ENCODE measurements around the gene FMO1. TPM values are rescaled to one million over a fixed set of nuclear protein-coding genes. Genes with fewer than 3 reads are reported as not detected.
A peak's percentile ranks its signal among the peaks of the same experiment; 100 is the strongest.

The FMO1 gene
- total RNA-seq, 2 donors from 2014 or later: 0.28 TPM; not detected in 1

DNA sequence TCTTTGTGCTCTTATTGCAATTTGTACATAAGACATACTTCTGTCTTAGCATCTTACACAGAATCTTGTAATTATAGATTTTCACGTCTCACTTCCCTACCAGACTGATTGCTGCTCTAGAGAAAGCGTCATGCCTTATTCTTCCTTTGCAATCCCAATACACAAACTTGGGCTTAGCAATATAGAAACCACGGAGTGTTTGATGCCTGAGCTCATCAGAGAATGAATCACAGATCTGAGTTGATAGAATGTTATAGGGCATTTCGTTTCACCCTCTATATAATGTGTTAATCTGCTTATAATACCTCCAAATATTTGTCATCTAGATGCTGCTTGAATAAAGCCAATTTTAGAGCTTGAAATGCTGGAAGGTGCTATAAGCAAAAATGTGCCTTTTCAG, 6.6 kb downstream of the FMO1 start:
- 75% methylated on average over 4 of the region's 4 CpGs for WGBS

GRCh38 chr1:171256940-171257606, 8.8 kb downstream of the FMO1 start:
- 41% methylated on average over 8 of the region's 8 CpGs for WGBS
- H3K27ac ChIP-seq: no peak overlapping the region
- TF ChIP-seq POLR2A (IDR thresholded peaks at IDR 0.05) (no peak), POLR2AphosphoS5 (IDR thresholded peaks at IDR 0.05) (no peak)
- TF ChIP-seq, protein P1, sequence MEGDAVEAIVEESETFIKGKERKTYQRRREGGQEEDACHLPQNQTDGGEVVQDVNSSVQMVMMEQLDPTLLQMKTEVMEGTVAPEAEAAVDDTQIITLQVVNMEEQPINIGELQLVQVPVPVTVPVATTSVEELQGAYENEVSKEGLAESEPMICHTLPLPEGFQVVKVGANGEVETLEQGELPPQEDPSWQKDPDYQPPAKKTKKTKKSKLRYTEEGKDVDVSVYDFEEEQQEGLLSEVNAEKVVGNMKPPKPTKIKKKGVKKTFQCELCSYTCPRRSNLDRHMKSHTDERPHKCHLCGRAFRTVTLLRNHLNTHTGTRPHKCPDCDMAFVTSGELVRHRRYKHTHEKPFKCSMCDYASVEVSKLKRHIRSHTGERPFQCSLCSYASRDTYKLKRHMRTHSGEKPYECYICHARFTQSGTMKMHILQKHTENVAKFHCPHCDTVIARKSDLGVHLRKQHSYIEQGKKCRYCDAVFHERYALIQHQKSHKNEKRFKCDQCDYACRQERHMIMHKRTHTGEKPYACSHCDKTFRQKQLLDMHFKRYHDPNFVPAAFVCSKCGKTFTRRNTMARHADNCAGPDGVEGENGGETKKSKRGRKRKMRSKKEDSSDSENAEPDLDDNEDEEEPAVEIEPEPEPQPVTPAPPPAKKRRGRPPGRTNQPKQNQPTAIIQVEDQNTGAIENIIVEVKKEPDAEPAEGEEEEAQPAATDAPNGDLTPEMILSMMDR (IDR thresholded peaks at IDR 0.05): no peak
- H3K9me3 ChIP-seq: no peaks in the 10 kb centered on the region
- DNase-seq (ENCODE audit: low spot score): peak; percentile 29
- intact Hi-C loops (cut with DNase I): no loop called here
- no peaks in the 10 kb centered on the region for H3K4me1 ChIP-seq (replicated peaks)
- no peaks in the 10 kb centered on the region for H3K27me3 ChIP-seq (replicated peaks; ENCODE audit: insufficient read depth)
- no peaks in the 10 kb centered on the region for H3K36me3 ChIP-seq
- no peak overlapping the region for H3K4me3 ChIP-seq

More for the DNA sequence above, 6.6 kb downstream of the FMO1 start:
- Histone ChIP-seq H3K27me3 (replicated peaks; ENCODE audit: insufficient read depth) (no peaks in the 10 kb centered on the region), H3K4me3 (no peak overlapping the region), H3K9me3 (no peaks in the 10 kb centered on the region), H3K4me1 (replicated peaks) (no peaks in the 10 kb centered on the region), H3K27ac (no peak overlapping the region), H3K36me3 (no peaks in the 10 kb centered on the region)
- TF ChIP-seq POLR2A (IDR thresholded peaks at IDR 0.05): no peak
- no peak for TF ChIP-seq POLR2AphosphoS5 (IDR thresholded peaks at IDR 0.05)
- TF ChIP-seq, protein P1 (IDR thresholded peaks at IDR 0.05): no peak
- no peak for DNase-seq (ENCODE audit: low spot score)
- intact Hi-C loops (cut with DNase I): no loop called here

DNA sequence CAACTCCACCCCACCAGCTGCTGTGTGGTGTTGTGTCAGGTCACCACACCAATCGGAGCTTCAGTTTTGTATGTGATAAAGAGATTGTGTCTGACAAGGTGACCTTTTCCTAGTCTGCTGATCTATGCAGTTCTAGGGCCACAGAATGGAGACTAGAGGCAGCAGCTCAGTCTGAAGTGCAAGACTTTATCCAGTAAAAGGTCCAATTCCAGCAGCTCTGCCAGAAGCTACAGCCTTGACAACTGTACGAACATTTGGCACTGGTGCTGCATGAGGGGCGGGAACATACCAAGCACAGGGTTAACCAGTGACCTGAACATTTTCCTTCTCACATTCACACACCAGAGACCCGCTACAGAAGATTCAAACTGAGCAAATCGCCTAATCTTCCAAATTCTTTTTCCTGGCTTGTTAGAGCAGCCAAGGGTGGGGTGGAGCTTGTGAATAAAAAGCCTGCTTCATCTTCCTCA, 9.3 kb downstream of the FMO1 start:
- Histone ChIP-seq H3K4me1 (replicated peaks) (no peaks in the 10 kb centered on the region), H3K36me3 (no peaks in the 10 kb centered on the region), H3K9me3 (no peaks in the 10 kb centered on the region), H3K4me3 (no peak overlapping the region), H3K27me3 (replicated peaks; ENCODE audit: insufficient read depth) (no peaks in the 10 kb centered on the region), H3K27ac (no peak overlapping the region)
- no peak for DNase-seq (ENCODE audit: low spot score)
- WGBS: 48% methylated on average over 5 of the region's 5 CpGs
- TF ChIP-seq POLR2A (IDR thresholded peaks at IDR 0.05): no peak
- no peak for TF ChIP-seq POLR2AphosphoS5 (IDR thresholded peaks at IDR 0.05)
- TF ChIP-seq, protein P1 (IDR thresholded peaks at IDR 0.05): no peak
- intact Hi-C loops (cut with DNase I): no loop called here

- TF ChIP-seq POLR2AphosphoS5 (IDR thresholded peaks at IDR 0.05): no peak
- TF ChIP-seq, protein P1 (IDR thresholded peaks at IDR 0.05): no peak
- TF ChIP-seq POLR2A (IDR thresholded peaks at IDR 0.05): no peak
- intact Hi-C loops (cut with DNase I): no loop called here
- Histone ChIP-seq H3K36me3 (no peaks in the 10 kb centered on the region), H3K4me3 (no peak overlapping the region), H3K27me3 (replicated peaks; ENCODE audit: insufficient read depth) (no peaks in the 10 kb centered on the region), H3K9me3 (no peaks in the 10 kb centered on the region), H3K4me1 (replicated peaks) (no peaks in the 10 kb centered on the region), H3K27ac (no peak overlapping the region)
- no peak for DNase-seq (ENCODE audit: low spot score)
- 73% methylated on average over 3 of the region's 3 CpGs for WGBS
Observed at GRCh38 chr1:171258429-171258828, 10.1 kb downstream of the FMO1 start.

DNA sequence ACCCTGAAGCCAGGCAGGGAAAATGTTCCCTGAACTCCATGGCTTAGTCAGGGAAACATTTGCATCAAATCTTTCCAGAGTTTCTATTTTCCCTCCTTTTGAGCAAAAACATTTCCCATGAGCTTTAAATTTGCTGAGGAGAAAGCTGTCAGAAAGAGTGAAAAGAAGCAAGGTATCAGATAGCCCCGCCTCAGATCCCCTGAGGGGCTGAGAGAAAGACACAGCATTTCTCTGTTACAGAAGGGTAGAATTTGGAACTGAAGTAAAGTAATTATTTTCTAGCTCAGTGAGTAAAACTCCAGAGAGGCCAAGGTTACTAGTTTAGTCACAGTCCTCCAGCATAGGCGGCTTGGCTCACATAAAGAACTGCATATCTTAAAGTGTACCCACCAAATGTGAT, 10.6 kb downstream of the FMO1 start:
- no peaks in the 10 kb centered on the region for H3K9me3 ChIP-seq
- no peak overlapping the region for H3K4me3 ChIP-seq
- no peak overlapping the region for H3K27ac ChIP-seq
- DNase-seq (ENCODE audit: low spot score): no peak
- H3K4me1 ChIP-seq (replicated peaks): no peaks in the 10 kb centered on the region
- H3K36me3 ChIP-seq: no peaks in the 10 kb centered on the region
- WGBS: 81% methylated on average over 2 of the region's 2 CpGs
- no peaks in the 10 kb centered on the region for H3K27me3 ChIP-seq (replicated peaks; ENCODE audit: insufficient read depth)
- intact Hi-C loops (cut with DNase I): no loop called here
- TF ChIP-seq, protein P1 (IDR thresholded peaks at IDR 0.05): no peak
- TF ChIP-seq POLR2A (IDR thresholded peaks at IDR 0.05) (no peak), POLR2AphosphoS5 (IDR thresholded peaks at IDR 0.05) (no peak)

Data from prostate gland (tissue), 2 donors.